Neuronal stem cell (in vitro differentiated cells): ENCODE data around the gene RASGRP3.

Source experiments
- DNase-seq: peaks from one replicate; pipeline ENCODE4 v3.0.0-alpha.2; 2013; ENCODE audit warnings: low spot score
- H2AFZ ChIP-seq: one replicate; pipeline ENCODE4 v1.6.1; 2013; ENCODE audit warnings: mild to moderate bottlenecking, low read length, inconsistent platforms
- H2AK5ac ChIP-seq: 2 replicates; pipeline ENCODE4 v1.6.1; 2013; ENCODE audit warnings: low read depth, mild to moderate bottlenecking, inconsistent platforms, low read length, moderate library complexity, mixed read lengths
- H2BK120ac ChIP-seq: 2 replicates; pipeline ENCODE4 v1.6.1; 2013; ENCODE audit warnings: low read depth, mild to moderate bottlenecking, inconsistent platforms, low read length, moderate library complexity, mixed read lengths
- H2BK12ac ChIP-seq: one replicate; pipeline ENCODE4 v1.6.1; 2013; ENCODE audit warnings: low read length, inconsistent platforms
- H2BK15ac ChIP-seq: 2 replicates; pipeline ENCODE4 v1.6.1; 2013; ENCODE audit warnings: mild to moderate bottlenecking, low read length, inconsistent platforms, mixed read lengths
- H2BK5ac ChIP-seq: one replicate; pipeline ENCODE4 v1.6.1; 2013; ENCODE audit warnings: inconsistent platforms, mild to moderate bottlenecking, low read length, moderate library complexity
- H3K14ac ChIP-seq: one replicate; pipeline ENCODE4 v1.6.1; 2013; ENCODE audit warnings: low read length, inconsistent platforms
- H3K18ac ChIP-seq: 2 replicates; pipeline ENCODE4 v1.6.1; 2013; ENCODE audit warnings: low read length, inconsistent platforms
- H3K23ac ChIP-seq: 2 replicates; pipeline ENCODE4 v1.6.1; 2013; ENCODE audit warnings: low read depth, mild to moderate bottlenecking, mixed read lengths, low read length, inconsistent platforms; ENCODE audit not compliant: poor library complexity
- H3K27ac ChIP-seq: replicated peaks from 3 replicates; pipeline ENCODE4 v1.5.1; 2013; ENCODE audit warnings: low read length, inconsistent platforms
- H3K27me3 ChIP-seq, 3 experiments: 2 replicates each; pipeline ENCODE4 v1.6.1; 2013; ENCODE audit warnings: low read length in 3 of 3, mild to moderate bottlenecking in 2 of 3, inconsistent platforms in 1 of 3, low read depth in 1 of 3, mixed read lengths in 1 of 3, moderate library complexity in 1 of 3; ENCODE audit not compliant: control insufficient read depth in 3 of 3, insufficient read depth in 3 of 3
- H3K36me3 ChIP-seq, 2 donors: replicated peaks in 1 of 2; 2 replicates each; pipeline ENCODE4 v1.6.1; 2013; ENCODE audit warnings: low read length in 2 of 2; ENCODE audit not compliant: control insufficient read depth in 2 of 2, insufficient read depth in 2 of 2
- H3K4ac ChIP-seq: 2 replicates; pipeline ENCODE4 v1.6.1; 2013; ENCODE audit warnings: inconsistent platforms, mild to moderate bottlenecking, low read length, moderate library complexity
- H3K4me1 ChIP-seq, 2 donors: 1 replicate in 1 of 2; 2 replicates in 1 of 2; pipeline ENCODE4 v1.6.1; 2013; ENCODE audit warnings: low read length in 2 of 2, low read depth in 1 of 2; ENCODE audit not compliant: control insufficient read depth in 2 of 2, insufficient read depth in 1 of 2
- H3K4me2 ChIP-seq: one replicate; pipeline ENCODE4 v1.6.1; 2013; ENCODE audit warnings: mild to moderate bottlenecking, low read length, inconsistent platforms; ENCODE audit not compliant: insufficient read depth, poor library complexity, severe bottlenecking
- H3K4me3 ChIP-seq, 2 donors: 2 replicates each; pipeline ENCODE4 v1.5.1; 2013; ENCODE audit warnings: low read length in 2 of 2, mild to moderate bottlenecking in 2 of 2, inconsistent platforms in 1 of 2, moderate library complexity in 1 of 2
- H3K79me1 ChIP-seq: one replicate; pipeline ENCODE4 v1.6.1; 2013; ENCODE audit warnings: low read depth, mild to moderate bottlenecking, inconsistent platforms, low read length, moderate library complexity
- H3K9ac ChIP-seq: one replicate; pipeline ENCODE4 v1.6.1; 2013; ENCODE audit warnings: mild to moderate bottlenecking, low read depth, low read length, inconsistent platforms; ENCODE audit not compliant: poor library complexity
- H3K9me3 ChIP-seq, 2 donors: replicated peaks in 1 of 2; 2 replicates each; pipeline versions ENCODE3 to v1.6.1; 2013; ENCODE audit warnings: low read length in 2 of 2, mild to moderate bottlenecking in 2 of 2, inconsistent platforms in 1 of 2, low read depth in 1 of 2, mixed read lengths in 1 of 2, moderate library complexity in 1 of 2; ENCODE audit not compliant: control insufficient read depth in 2 of 2, insufficient read depth in 1 of 2
- H4K8ac ChIP-seq: one replicate; pipeline ENCODE4 v1.6.1; 2013; ENCODE audit warnings: low read depth, mild to moderate bottlenecking, inconsistent platforms, low read length, moderate library complexity
- H4K91ac ChIP-seq: one replicate; pipeline ENCODE4 v1.6.1; 2013; ENCODE audit warnings: low read length, low read depth, mild to moderate bottlenecking, inconsistent platforms; ENCODE audit not compliant: poor library complexity
- WGBS, 2 donors: extraction: QIAGEN DNeasy Blood & Tissue Kit; methylation state at CpG; one replicate each; pipeline ENCODE4 v1.1.7; 2013; ENCODE audit warnings: missing lambda C conversion rate in 2 of 2, mixed read lengths in 1 of 2; ENCODE audit not compliant: insufficient read length in 2 of 2, insufficient replicate concordance in 1 of 2; ENCODE audit errors: extremely low coverage in 2 of 2; 5-methylcytosine and 5-hydroxymethylcytosine counted together

The RASGRP3 gene

GRCh38 chr2:33502025-33502424 is 25.6 kb downstream of the RASGRP3 start:
- Histone ChIP-seq H3K27ac (no peak overlapping the region), H3K4me1 (peaks cover 0 to 13% of the 10 kb centered on the region in 2 donors), H3K9ac (no peak overlapping the region), H2AK5ac (no peak overlapping the region), H3K9me3 (no peaks in the 10 kb centered on the region), H3K18ac (no peak overlapping the region), H2BK120ac (no peak overlapping the region), H3K4me2 (no peak overlapping the region), H3K36me3 (peaks cover 0 to 2% of the 10 kb centered on the region in 2 donors), H3K79me1 (no peaks in the 10 kb centered on the region), H2BK15ac (no peak overlapping the region), H3K27me3 (peaks cover 0 to 3% (median 0%) of the 10 kb centered on the region in 3 experiments), H3K4me3 (no peak overlapping the region), H4K91ac (no peak overlapping the region), H2AFZ (no peak overlapping the region), H4K8ac (no peak overlapping the region), H3K14ac (no peak overlapping the region), H3K23ac (no peak overlapping the region), H2BK12ac (no peak overlapping the region), H3K4ac (no peak overlapping the region), H2BK5ac (no peak overlapping the region)
- DNase-seq: no peak
- WGBS, 2 donors: no CpG with 5 or more reads among the region's 2 CpGs

- Histone ChIP-seq H3K4me2 (no peak overlapping the region), H3K27me3 (no peaks in the 10 kb centered on the region), H3K9ac (no peak overlapping the region), H2BK15ac (no peak overlapping the region), H3K9me3 (no peaks in the 10 kb centered on the region), H4K91ac (no peak overlapping the region), H2BK120ac (no peak overlapping the region), H3K36me3 (peaks cover 0 to 2% of the 10 kb centered on the region in 2 donors), H3K4me1 (peaks cover 0 to 13% of the 10 kb centered on the region in 2 donors), H3K23ac (no peak overlapping the region), H2AK5ac (no peak overlapping the region), H3K4ac (no peak overlapping the region), H3K18ac (no peak overlapping the region), H3K79me1 (no peaks in the 10 kb centered on the region), H2AFZ (no peak overlapping the region), H3K4me3 (no peak overlapping the region), H4K8ac (no peak overlapping the region), H3K14ac (no peak overlapping the region), H3K27ac (no peak overlapping the region), H2BK5ac (no peak overlapping the region), H2BK12ac (no peak overlapping the region)
- DNase-seq: no peak
- WGBS, 2 donors: no CpG with 5 or more reads among the region's 1 CpG
Observed at GRCh38 chr2:33503002-33503401, 26.6 kb downstream of the RASGRP3 start.

- Histone ChIP-seq H2BK15ac (no peak overlapping the region), H3K27ac (no peak overlapping the region), H3K4me1 (peaks cover 0 to 6% of the 10 kb centered on the region in 2 donors), H2AK5ac (no peak overlapping the region), H2BK120ac (no peak overlapping the region), H2BK12ac (no peak overlapping the region), H4K91ac (no peak overlapping the region), H3K18ac (no peak overlapping the region), H3K4me2 (no peak overlapping the region), H3K9me3 (no peaks in the 10 kb centered on the region), H3K9ac (no peak overlapping the region), H4K8ac (no peak overlapping the region), H2AFZ (no peak overlapping the region), H3K14ac (no peak overlapping the region), H3K23ac (no peak overlapping the region), H3K4ac (no peak overlapping the region), H3K4me3 (no peak overlapping the region), H3K27me3 (no peaks in the 10 kb centered on the region), H3K36me3 (peaks cover 0 to 2% of the 10 kb centered on the region in 2 donors), H3K79me1 (no peaks in the 10 kb centered on the region), H2BK5ac (no peak overlapping the region)
- no peak for DNase-seq
- WGBS, 2 donors: no CpG with 5 or more reads among the region's 1 CpG
Observed at GRCh38 chr2:33505966-33506365, 29.5 kb downstream of the RASGRP3 start.

- H4K91ac ChIP-seq: no peak overlapping the region
- H2AFZ ChIP-seq: no peak overlapping the region
- no peak for DNase-seq
- no peak overlapping the region for H3K4me2 ChIP-seq
- H2BK12ac ChIP-seq: no peak overlapping the region
- no peak overlapping the region for H3K23ac ChIP-seq
- no peaks in the 10 kb centered on the region for H3K4me1 ChIP-seq
- H3K9me3 ChIP-seq: no peaks in the 10 kb centered on the region
- H4K8ac ChIP-seq: no peak overlapping the region
- no peaks in the 10 kb centered on the region for H3K27me3 ChIP-seq
- no peak overlapping the region for H2AK5ac ChIP-seq
- no peaks in the 10 kb centered on the region for H3K79me1 ChIP-seq
- H3K9ac ChIP-seq: no peak overlapping the region
- no peak overlapping the region for H3K27ac ChIP-seq
- no peak overlapping the region for H3K14ac ChIP-seq
- H2BK15ac ChIP-seq: no peak overlapping the region
- no peaks in the 10 kb centered on the region for H3K36me3 ChIP-seq
- H3K4me3 ChIP-seq: no peak overlapping the region
- no peak overlapping the region for H3K4ac ChIP-seq
- no CpG with 5 or more reads among the region's 5 CpGs for WGBS, 2 donors
- H2BK120ac ChIP-seq: no peak overlapping the region
- H3K18ac ChIP-seq: no peak overlapping the region
- H2BK5ac ChIP-seq: no peak overlapping the region
Observed at GRCh38 chr2:33509908-33510585, 33.6 kb downstream of the RASGRP3 start.
